DOHH2 (cell line): Measurements from ENCODE around the gene PPP3CA.

Experiments
- CTCF ChIP-seq: fragments of 200-600 bp; sonication (generic); IDR thresholded peaks from one replicate; pipeline ENCODE4 v1.5.1; 2014; ENCODE audit warnings: antibody characterized with exemption, mild to moderate bottlenecking, low read depth, low read length; ENCODE audit not compliant: poor library complexity, severe bottlenecking
- EZH2phosphoT487 ChIP-seq: fragments of 200-600 bp; sonication (generic); IDR thresholded peaks from 2 replicates; pipeline ENCODE4 v1.6.1; 2017; ENCODE audit warnings: borderline replicate concordance, mild to moderate bottlenecking, antibody characterized with exemption, low read length, moderate library complexity, mixed read lengths

GRCh38 chr4:101119141-101119540, 228.2 kb downstream of the PPP3CA start:
- TF ChIP-seq CTCF = no peak
- TF ChIP-seq EZH2phosphoT487 = no peak
